Measurements from ENCODE around the gene XYLT1.

DNA sequence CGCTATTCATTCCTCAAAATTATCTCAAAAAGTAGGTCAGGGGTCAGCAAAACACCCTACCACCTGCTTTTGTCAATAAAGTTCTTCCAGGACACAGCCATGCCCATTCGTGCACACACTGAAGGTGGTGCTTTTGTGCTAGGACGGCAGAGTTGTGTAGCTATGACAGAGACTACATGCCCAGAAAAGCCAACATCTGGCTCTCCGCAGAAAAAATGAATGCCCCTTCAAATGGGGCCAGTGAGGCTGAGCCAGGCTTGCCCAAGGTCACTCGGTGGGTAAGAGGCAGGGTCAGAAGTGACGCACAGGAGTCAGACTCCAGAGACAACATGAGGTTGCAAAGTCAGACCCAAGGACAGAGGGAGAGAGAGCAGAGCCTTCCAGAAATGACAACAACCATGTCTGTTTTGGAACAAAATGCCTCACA, 200.1 kb downstream of the XYLT1 start:
- no peak for TF ChIP-seq SP1 (CRISPR knock-in tag; conservative IDR thresholded peaks at IDR 0.05)
- TF ChIP-seq USF2 (CRISPR knock-in tag; IDR thresholded peaks at IDR 0.05), result no peak
- no peak for TF ChIP-seq ATF2 (CRISPR knock-in tag; IDR thresholded peaks at IDR 0.05; ENCODE audit: borderline replicate concordance, low read depth)
- TF ChIP-seq, protein P1, sequence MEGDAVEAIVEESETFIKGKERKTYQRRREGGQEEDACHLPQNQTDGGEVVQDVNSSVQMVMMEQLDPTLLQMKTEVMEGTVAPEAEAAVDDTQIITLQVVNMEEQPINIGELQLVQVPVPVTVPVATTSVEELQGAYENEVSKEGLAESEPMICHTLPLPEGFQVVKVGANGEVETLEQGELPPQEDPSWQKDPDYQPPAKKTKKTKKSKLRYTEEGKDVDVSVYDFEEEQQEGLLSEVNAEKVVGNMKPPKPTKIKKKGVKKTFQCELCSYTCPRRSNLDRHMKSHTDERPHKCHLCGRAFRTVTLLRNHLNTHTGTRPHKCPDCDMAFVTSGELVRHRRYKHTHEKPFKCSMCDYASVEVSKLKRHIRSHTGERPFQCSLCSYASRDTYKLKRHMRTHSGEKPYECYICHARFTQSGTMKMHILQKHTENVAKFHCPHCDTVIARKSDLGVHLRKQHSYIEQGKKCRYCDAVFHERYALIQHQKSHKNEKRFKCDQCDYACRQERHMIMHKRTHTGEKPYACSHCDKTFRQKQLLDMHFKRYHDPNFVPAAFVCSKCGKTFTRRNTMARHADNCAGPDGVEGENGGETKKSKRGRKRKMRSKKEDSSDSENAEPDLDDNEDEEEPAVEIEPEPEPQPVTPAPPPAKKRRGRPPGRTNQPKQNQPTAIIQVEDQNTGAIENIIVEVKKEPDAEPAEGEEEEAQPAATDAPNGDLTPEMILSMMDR (IDR thresholded peaks at IDR 0.05), result no peak
- TF ChIP-seq KAT7 (CRISPR knock-in tag; IDR thresholded peaks at IDR 0.05; ENCODE audit: borderline replicate concordance), result no peak
- TF ChIP-seq ETV6 (CRISPR knock-in tag; IDR thresholded peaks at IDR 0.05), result no peak
- TF ChIP-seq MYBL2 (CRISPR knock-in tag; IDR thresholded peaks at IDR 0.05), result no peak
- TF ChIP-seq CREB1 (CRISPR knock-in tag; IDR thresholded peaks at IDR 0.05), result no peak
- TF ChIP-seq TP53 (CRISPR knock-in tag; IDR thresholded peaks at IDR 0.05), result no peak
- TF ChIP-seq, protein P2, sequence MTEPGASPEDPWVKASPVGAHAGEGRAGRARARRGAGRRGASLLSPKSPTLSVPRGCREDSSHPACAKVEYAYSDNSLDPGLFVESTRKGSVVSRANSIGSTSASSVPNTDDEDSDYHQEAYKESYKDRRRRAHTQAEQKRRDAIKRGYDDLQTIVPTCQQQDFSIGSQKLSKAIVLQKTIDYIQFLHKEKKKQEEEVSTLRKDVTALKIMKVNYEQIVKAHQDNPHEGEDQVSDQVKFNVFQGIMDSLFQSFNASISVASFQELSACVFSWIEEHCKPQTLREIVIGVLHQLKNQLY (CRISPR knock-in tag; IDR thresholded peaks at IDR 0.05), result no peak
- no peak for TF ChIP-seq ELF4 (CRISPR knock-in tag; IDR thresholded peaks at IDR 0.05; ENCODE audit: low read depth)
